GM19099 (cell line): ENCODE measurements around the gene CCDC60.

Experiments used
- POLR2A ChIP-seq: IDR thresholded peaks from 3 replicates; pipeline ENCODE4 v1.6.1; 2011; ENCODE audit warnings: low read depth; ENCODE audit not compliant: insufficient read length; ENCODE audit errors: extremely low read depth

The CCDC60 gene

DNA sequence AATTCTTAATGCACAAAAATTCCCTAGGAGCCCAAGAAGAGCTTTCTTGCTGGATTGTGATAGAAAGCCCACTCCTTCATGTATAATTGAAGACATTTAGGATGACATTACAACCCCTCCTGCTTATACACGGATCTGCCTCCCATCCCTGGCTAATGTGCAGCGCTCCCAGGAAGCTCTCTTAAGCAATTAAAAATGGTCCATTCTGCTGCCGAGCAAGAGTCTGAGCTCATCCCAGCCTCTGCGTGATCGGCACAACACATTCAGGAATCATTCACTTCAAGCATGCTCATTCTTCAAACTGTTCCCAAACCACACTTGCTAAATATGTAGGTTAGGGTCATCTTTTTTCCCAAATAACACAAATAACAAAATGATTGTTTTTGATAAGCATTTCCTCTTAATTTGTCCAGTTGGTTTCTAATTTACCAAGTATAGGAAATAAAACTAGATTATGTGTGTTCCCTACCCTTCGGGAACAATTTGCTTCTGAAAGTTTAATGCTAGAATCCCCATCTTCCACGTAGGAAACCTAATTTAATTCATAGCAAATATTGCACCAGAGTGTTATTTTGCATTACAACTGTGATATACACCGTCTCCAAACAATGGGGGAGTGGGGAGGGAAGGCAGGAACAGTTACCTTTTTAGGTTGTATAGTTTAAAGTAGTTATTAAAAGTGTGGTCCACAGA is 241.7 kb downstream of the CCDC60 start:
- TF ChIP-seq POLR2A = no peak

DNA sequence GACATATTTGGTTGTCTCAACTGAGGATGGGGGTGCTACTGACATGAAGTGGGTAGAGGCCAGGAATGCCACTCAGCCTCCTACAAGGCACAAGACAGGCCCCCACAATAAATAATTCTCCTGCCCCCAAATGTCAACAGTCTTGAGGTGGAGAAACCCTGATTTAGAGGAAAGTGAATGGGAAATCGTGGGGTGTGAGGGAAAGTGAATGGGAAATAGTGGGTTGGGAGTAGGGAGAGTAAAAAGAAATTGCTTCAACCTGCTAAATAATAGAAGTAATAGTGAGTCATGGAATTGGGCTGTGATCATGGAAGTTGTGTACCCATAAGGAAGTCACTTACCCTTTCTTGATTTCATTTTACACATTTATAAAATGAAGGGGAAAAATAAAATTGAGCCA is 242.4 kb downstream of the CCDC60 start:
- no peak for TF ChIP-seq POLR2A

- TF ChIP-seq POLR2A = no peak
Observed at GRCh38 chr12:119578112-119578511, 243.6 kb downstream of the CCDC60 start.

DNA sequence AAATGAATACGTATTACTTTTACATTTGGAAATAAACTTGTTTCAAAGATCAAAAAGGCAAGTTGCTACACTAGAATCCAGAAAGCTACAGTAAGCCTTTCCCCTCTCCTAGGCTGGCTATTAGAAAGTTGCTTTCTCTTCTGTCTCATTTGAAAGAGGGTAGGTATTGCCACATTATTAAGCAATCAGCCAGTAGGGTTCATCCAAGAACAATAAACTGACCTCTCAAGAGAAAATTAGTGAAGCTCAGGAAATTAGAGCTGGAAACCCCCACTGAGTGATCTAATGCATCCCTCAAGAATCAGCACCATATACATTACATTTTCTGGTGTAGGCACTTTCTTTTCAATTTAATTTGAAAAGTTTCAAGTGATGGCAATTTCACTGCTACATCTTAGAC is 254.6 kb downstream of the CCDC60 start:
- TF ChIP-seq POLR2A = no peak

GRCh38 chr12:119589634-119590033 is 255.1 kb downstream of the CCDC60 start:
- TF ChIP-seq POLR2A = no peak
